HG02798 (cell line): ENCODE results near the gene LHX3.
"Not testable (repeated sequence)": the region's sequence is repeated elsewhere in the genome, so short reads cannot be mapped to it uniquely, and the experiment has no call there.

Experiments
- ATAC-seq: cut with Tn5 transposase; IDR thresholded peaks from one replicate; pipeline ENCODE4 v1.9.1; 2021; ENCODE audit warnings: mild to moderate bottlenecking; ENCODE audit not compliant: unreplicated experiment, poor library complexity

The LHX3 gene

GRCh38 chr9:136242918-136243525 is 38.1 kb upstream of the LHX3 start:
- no peak for ATAC-seq

DNA sequence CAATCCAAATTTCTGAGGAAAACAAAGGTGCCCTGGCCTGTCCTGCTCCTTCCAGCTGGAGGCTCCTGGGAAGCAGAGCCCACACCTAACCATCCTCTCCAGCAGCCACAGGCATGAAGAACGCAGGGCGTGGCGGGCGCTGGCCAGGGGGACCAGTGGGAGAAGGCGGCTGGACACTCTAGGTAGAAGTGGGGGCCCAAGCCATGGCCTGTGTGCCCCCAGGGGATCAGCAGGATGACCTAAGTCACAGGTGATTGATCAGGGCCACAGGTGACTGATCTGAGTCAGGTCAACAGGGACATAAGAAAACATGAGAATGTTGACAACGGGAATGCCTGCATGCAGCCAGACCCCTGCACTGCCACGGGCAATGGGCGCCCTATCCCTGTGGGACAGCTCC is 37.3 kb upstream of the LHX3 start:
- no peak for ATAC-seq

GRCh38 chr9:136241542-136241941 is 36.6 kb upstream of the LHX3 start:
- ATAC-seq = no peak

DNA sequence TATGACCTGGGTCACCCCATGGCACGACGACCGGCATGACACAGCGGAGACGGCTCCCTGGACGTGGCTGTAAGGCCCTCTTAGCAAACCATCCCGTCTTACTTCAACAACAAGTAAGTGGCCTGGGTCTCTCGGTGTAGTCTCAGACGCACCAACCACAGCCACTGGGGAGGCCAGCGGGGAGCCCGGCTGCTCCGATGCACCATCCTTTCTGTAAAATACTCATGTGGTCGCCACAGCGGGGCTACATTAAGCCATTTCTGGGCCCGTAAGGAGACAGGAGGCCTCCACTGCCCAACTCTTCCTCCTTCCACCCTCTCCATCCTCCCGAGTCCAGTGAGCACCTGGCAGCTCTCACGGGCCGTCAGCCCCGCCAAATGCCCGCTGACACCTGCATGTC is 36.0 kb upstream of the LHX3 start:
- no peak for ATAC-seq

GRCh38 chr9:136239983-136240330 is 35.0 kb upstream of the LHX3 start:
- ATAC-seq = peak; percentile 23

GRCh38 chr9:136239135-136239982 is 34.4 kb upstream of the LHX3 start:
- ATAC-seq = no peak

- ATAC-seq = no peak
Measured at GRCh38 chr9:136238342-136238732, 33.4 kb upstream of the LHX3 start.

DNA sequence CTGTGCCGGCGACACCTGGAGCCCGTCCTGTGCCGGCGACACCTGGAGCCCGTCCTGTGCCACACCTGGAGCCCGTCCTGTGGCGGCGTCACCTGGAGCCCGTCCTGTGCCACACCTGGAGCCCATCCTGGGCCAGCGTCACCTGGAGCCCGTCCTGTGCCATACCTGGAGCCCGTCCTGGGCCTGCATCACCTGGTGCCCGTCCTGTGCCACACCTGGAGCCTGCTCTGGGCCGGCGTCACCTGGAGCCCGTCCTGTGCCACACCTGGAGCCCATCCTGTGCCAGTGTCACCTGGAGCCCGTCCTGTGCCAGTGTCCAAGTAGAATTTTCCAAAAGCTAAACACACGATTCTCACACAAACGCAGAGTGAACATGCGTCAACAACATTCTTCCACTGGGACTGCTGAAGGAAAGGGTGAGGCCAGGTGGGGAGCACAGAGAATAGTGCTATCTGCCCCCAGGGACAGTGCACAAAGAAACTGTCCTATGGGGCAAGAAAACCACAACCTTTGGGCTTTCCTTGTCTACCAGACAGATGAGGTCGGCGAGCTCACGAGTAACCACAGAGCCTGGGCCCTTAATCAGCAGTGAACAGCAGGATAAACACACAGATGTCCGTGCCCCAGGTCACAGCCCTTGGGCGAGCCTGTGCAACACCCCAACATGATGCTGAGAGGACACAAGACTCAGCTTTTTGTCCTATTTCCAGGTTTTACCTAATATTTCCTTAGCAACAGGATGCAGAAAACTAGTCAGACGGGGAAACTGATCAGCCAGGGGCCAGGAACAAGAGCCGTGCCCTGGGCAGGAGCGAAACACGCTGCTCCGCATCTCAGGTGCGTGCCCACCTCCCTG is 32.8 kb upstream of the LHX3 start:
- ATAC-seq = no peak

DNA sequence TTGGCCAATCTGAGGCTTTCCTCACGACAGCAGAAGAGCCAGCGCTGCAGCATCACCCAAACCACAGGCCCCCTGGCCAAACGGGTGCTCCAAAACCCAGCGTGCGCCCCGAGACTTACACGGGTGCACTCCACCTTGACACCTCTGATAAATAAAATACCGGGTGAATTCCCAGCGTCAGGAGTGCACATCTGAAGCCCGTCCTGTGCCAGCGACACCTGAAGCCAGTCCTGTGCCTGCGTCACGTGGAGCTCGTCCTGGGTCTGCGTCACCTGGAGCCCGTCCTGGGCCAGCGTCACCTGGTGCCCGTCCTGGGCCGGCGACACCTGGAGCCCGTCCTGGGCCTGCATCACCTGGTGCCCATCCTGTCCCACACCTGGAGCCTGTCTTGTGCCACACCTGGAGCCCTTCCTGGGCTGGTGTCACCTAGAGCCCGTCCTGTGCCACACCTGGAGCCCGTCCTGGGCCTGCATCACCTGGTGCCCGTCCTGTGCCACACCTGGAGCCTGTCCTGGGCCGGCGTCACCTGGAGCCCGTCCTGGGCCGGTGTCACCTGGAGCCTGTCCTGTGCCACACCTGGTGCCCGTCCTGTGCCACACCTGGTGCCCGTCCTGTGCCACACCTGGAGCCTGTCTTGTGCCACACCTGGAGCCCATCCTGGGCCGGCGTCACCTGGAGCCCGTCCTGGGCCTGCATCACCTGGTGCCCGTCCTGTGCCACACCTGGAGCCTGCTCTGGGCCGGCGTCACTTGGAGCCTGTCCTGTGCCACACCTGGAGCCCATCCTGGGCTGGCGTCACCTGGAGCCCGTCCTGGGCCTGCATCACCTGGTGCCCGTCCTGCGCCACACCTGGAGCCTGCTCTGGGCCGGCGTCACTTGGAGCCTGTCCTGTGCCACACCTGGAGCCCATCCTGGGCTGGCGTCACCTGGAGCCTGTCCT is 31.8 kb upstream of the LHX3 start:
- not testable (repeated sequence) for ATAC-seq

DNA sequence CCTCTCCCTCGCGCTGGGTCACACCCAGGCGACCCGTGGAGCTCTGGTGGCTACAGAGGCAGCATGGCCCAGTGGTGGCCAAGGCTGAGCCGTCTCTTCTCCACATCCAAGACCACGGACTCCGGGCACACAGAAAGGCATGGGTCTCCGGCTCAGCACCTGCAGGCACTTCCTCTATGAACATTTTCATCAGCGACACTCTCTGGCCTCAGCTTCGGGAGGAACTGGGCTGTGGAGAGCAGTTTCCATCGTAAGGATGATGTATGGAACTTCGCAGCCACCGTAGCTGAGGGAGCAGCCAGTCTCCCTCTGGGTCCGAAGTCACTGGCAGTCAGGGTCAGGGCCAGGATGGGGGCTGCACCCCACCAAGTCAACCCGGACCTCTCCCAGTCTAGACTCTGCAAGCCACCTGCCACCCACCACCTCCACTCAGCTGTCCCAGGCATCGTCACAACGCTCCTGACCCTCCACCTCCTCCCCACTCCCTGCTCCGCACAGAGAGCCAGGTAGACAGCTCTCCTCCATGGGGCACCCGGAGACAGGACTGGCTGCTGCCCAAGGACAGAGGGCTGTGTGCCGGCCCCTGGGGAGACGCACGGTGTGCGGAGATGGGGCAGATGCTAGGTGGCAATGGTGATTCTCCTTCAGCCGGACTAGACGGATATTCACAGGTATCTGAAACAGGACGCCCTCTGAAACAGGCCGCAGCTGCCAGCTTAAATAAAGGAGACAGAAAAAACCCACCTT is 31.0 kb upstream of the LHX3 start:
- ATAC-seq = no peak

DNA sequence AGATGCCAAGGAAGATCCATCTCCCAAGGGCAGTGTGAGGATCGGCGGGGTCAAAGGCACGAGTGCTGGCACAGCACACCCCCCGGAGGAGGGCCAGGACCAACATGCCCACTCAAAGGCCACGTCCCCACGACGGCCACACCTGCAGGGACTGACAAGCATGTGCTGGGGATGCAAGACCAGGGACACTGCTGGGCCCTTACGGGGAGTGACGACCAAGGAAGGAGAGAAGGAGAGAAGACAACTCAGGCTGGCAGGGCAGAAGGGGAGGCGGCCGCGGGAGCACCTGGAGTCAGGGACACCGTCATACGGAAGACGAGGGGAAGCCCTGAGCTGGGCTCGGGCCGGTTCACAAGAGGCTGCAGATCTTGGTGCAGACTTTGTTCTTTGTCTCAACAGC is 30.2 kb upstream of the LHX3 start:
- no peak for ATAC-seq

GRCh38 chr9:136234597-136234996 is 29.7 kb upstream of the LHX3 start:
- ATAC-seq = no peak

DNA sequence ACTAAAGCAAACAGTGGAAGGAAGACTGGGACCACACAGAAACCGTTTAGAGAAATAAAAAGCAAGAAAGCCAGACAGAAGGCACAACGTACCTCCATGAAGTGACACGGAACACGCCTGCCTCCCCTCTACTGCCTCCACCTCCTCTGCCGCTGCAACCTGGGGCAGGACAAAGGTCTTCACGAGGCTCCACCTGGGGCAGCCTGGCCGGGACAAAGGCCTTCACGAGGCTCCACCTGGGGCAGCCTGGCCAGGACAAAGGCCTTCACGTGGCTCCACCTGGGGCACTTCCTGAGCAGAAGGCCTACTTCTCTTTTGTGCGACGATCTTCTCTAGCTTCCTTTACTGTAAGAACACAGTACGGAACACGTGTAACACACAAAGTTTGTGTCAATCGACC is 28.9 kb upstream of the LHX3 start:
- ATAC-seq = no peak

GRCh38 chr9:136233411-136233810 is 28.5 kb upstream of the LHX3 start:
- ATAC-seq = no peak

DNA sequence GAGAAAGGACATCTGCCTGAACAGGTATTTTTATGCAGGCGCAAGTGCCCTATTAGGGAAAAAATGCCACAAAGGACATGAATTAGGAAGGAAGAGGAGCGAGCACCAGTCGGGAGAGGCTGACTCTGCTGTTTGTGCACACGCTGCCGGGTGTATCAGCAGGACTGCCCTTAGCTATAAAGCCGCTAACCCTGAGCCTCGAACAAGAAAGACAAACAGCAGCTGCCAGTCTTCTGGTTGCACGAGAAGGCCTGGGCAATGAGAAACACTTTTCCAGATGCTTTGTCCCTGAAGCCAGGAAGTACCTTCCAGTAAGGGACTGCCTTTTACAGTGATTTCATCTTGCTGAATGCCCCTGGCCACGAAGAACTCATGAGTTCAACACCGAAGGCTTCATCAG is 28.0 kb upstream of the LHX3 start:
- ATAC-seq = no peak

DNA sequence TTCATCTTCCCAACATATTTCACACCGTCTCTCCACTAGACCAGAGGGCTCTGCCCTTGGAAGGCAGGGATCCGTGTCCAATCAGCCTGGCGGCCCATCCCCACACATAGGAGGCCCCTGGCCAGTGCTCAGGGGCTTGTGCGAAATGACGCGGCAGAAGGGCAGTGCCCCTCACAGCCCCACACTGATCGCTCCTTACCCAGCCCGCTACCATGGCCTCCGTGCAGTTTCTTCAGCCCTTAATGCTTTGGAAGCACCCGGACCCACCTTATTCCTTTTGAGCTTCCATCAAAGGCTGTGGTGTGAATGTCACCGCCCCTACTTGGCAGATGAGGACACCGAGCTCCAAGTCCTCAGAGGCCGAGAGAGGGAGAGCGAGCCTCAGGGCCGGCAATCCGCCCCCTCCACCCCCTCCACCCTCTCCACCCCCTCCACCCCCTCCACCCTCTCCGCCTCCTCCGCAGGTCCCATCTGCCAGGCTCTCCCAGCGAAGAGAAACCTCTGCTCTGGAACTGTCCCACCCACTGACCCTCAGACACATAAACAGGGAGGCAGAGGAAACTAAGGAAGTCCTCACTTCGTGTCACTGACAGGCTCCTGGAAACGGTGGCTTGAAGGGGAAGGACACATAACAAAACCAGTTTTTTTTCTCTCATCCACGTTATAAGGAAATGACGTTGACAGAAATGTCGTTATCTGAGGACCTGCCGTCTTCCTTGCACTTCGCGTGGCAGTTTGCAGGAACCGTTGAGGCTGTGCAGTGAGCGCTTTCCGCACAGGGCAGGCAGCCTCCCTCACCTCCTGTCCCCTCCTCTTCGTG is 26.8 kb upstream of the LHX3 start:
- ATAC-seq = no peak

DNA sequence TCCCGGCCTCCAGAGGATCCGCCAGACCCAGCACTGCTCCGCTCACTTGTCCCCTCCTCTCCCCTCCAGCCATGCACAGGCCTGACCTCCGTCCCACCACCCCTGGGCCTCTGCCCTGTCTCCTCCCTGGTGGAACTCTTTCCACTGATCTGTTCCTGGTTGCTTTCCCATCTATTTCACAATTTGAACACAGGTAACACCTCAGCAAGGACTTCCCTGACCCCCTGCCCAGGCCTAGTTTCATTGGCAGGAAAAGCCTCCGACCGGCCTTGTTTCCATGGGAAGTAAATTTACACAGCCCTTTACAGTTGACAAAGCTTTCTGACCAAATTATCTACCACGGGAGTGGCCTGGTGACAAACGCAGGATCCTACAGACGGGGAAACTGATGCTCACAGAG is 25.8 kb upstream of the LHX3 start:
- ATAC-seq = no peak

DNA sequence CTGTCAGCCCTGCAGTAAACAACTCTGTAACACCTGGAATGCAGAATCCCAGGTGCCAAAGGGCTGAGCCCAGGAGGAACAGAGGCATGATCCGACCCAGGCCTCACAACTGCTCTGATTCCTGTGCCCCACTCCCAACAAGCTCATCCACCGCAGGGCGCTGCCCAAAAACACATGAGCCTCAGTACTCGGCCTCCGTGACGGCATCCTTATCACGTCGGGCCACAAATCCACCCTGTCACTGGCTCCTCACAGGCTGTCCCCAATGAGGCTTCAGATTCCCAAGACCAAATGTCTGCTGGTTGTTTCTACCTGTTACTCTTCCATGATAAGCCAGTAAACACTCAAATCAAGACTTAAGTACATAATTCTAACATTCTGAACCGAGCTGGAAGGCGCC is 25.4 kb upstream of the LHX3 start:
- no peak for ATAC-seq
